ENCODE measurements around the gene HHEX.
"Not testable (repeated sequence)": the region's sequence is repeated elsewhere in the genome, so short reads cannot be mapped to it uniquely, and the experiment has no call there.

Gene HHEX

DNA sequence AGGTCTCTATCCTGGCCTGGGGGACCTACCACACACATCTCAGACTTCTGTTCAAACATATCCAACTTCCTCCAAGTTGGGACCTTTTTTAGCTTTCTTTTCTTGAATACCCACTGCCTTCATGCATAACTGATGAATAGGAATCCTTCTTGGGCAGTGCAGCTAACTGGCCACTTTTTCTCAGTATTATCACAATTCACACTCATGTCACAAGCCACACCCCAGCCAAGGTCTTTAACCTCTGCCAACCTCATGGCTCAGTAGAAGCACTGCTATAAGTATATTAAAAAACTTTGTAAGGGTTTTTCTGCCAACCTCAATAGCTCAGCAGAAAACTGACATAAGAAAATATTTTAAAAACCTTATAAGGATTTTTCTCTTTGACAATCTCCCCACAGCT, 44.5 kb downstream of the HHEX start:
- DNase-seq (ENCODE audit: low read depth), result no peak

- no peak for DNase-seq (ENCODE audit: low read depth)
These were observed 46.2 kb downstream of the HHEX start for GRCh38 chr10:92735938-92736337.

DNA sequence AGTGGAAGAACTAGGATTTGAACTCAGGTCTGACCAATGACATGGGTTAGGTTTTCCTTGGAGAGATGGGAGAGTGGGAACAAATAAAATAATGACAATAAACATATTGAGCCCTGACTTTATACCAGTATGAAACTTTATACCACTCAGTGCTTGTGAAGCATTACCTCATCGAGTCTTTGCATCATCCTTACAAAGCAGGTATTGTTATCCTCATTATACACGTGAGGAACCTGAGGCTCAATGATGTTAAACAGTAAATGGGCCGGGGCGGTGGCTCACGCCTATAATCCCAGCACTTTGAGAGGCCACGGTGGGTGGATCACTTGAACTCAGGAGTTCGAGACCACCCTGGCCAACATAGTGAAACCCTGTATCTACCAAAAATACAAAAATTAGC, 47.7 kb downstream of the HHEX start:
- DNase-seq (ENCODE audit: low read depth), result no peak

GRCh38 chr10:92740762-92741161, 51.0 kb downstream of the HHEX start:
- peak; percentile 50 for DNase-seq (ENCODE audit: low read depth)

DNA sequence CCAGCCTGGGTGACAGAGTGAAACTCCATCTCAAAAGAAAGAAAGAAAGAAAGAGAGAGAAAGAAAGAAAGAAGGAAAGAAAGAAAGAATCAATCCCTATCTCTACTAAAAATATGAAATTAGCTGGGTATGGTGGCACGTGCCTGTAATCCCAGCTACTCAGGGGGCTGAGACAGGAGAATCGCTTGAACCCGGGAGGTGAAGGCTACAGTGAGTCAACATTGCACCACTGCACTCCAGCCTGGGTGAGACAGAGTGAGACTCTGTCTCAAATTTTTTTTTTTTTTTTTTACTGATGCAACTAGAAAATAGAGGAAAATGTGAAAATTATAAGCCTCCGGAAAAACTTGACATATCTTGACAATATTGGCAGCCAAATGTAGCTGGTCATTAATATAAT, 52.0 kb downstream of the HHEX start:
- not testable (repeated sequence) for DNase-seq (ENCODE audit: low read depth)

GRCh38 chr10:92742331-92743228, 52.8 kb downstream of the HHEX start:
- DNase-seq (ENCODE audit: low read depth), result no peak

Measured in amniotic epithelial cell (primary cell).